ENCODE data around the gene TRAFD1. TPM values are rescaled to one million over a fixed set of nuclear protein-coding genes. Genes with fewer than 3 reads are reported as not detected.

Gene TRAFD1
- total RNA-seq, 1 experiment from 2014 or later: 29.0 TPM

DNA sequence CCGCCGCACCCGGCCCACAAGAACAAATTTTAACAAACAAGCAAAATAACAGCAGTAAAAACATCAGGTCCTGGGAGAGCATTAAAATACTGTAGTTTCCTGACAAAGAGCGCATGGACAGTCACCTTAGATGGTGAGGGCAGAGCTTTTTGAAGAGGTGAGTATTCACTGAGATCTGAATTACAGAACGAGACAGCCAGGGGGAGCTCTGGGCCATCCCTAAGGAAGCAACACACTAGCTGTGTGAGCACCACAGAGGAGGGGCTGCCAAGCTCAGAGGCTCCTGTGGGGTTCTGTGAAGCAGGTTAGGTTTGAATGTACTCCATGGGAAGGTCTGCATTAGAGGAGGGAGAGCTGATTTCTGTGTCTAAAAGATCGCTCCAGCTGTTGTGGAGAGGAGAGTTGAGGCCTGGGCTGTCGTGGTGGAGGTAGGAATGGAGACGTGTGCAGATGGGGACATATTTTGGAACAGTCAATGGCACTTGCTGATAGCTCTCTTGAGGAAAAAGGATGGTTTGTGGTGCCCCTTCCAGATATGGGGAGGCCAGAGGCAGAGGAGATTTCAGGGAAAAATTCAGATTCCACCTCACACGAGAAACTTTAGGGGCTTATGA lies 72.9 kb downstream of the TRAFD1 start:
- DNase-seq (ENCODE audit: low read depth): peak; percentile 31

- no peak for DNase-seq (ENCODE audit: low read depth)
Observed at GRCh38 chr12:112199136-112199535, 73.8 kb downstream of the TRAFD1 start.

Other genes starting within 250 kb of the TRAFD1 start
- 10.6 and 14.8 TPM in 2 replicates for gene TMEM116, start 112.4 kb upstream of the TRAFD1 start, total RNA-seq (2014; rRNA removed)
- 38.7 and 50.6 TPM in 2 replicates for gene ERP29, start 112.1 kb upstream of the TRAFD1 start, total RNA-seq (2014; rRNA removed)
- 16.7 and 22.4 TPM in 2 replicates for gene NAA25, start 16.8 kb upstream of the TRAFD1 start, total RNA-seq (2014; rRNA removed)

Data from LHCN-M2 (cell line).